ENCODE measurements around the gene ACVR1C.
"Not testable (repeated sequence)": the region's sequence is repeated elsewhere in the genome, so short reads cannot be mapped to it uniquely, and the experiment has no call there.

Gene ACVR1C

GRCh38 chr2:157572725-157573124 lies 55.9 kb downstream of the ACVR1C start:
- DNase-seq: no peak

DNA sequence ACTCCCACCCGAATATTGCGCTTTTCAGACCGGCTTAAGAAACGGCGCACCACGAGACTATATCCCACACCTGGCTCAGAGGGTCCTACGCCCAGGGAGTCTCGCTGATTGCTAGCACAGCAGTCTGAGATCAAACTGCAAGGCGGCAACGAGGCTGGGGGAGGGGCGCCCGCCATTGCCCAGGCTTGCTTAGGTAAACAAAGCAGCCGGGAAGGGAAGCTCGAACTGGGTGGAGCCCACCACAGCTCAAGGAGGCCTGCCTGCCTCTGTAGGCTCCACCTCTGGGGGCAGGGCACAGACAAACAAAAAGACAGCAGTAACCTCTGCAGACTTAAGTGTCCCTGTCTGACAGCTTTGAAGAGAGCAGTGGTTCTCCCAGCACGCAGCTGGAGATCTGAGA lies 62.0 kb downstream of the ACVR1C start:
- not testable (repeated sequence) for DNase-seq

DNA sequence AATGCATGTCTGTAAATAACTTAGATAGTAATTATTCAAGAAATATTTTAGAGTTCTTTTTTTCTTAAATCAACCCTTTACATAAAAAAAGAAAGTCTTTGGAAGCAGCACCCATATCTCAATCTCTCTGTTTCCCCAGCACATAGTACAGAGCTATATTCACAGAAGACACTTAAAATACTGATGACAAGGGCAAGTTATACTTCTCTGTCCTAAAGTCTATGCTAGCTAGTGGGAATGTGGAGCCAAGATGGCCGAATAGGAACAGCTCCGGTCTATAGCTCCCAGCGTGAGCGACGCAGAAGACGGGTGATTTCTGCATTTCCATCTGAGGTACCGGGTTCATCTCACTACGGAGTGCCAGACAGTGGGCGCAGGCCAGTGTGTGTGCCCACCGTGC lies 62.6 kb downstream of the ACVR1C start:
- not testable (repeated sequence) for DNase-seq

DNA sequence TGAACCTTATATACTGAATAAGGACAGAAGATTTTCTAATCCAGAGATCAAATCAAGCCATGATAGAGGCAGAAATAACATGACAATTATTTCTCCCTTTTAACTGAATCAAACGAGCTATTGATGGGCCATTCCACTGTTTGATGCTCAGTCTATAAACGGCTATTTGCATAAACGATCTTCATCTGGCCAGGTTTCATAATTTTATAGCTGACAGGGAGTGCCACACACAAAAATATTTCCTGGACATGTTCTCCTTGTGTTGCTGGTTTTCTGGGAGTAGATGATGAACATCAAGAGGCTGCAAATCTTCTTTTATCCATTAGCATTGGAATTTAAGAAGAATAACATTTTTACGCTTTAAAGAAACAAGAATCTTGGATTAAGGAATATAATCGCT lies 63.1 kb downstream of the ACVR1C start:
- DNase-seq: no peak

DNA sequence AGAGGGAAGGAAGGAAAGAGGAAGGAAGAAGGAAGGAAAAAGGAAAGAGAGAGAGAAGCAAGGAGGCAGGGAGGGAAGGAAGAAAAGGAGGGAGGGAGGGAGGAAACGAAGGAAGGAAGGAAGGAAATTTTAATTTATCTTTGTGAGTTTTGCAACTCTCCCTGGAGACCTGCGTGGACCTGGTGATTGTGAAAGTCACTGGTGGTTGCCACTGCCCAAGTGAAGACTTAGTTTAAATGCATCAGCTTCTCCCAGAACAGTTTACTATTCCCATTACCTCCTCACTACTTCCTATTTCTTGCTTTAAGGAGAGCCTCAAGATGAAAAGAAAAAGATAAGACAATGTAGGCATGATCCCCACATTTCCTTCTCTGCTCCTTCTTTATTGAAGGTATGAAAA lies 68.8 kb downstream of the ACVR1C start:
- DNase-seq: no peak

DNA sequence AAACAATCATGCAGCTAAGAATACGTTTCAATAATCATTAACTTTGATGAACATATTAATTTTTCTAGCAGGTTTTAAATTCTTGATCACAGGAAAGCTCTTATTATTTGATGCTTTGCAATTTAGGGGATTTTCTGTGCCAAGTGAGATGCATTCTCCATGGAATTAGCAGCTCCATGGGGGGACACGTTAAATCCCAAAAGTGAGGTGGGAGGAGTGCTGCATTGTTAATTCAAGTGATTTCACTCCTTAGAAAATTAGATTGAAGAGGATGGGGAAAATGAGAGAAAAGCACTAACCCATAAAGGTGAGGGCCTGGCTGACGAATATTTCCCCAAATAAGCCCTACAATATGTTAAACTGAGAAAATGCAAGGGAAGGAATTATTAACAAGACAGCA lies 69.2 kb downstream of the ACVR1C start:
- no peak for DNase-seq

- DNase-seq: no peak
Measured at GRCh38 chr2:157559061-157559460, 69.6 kb downstream of the ACVR1C start.

DNA sequence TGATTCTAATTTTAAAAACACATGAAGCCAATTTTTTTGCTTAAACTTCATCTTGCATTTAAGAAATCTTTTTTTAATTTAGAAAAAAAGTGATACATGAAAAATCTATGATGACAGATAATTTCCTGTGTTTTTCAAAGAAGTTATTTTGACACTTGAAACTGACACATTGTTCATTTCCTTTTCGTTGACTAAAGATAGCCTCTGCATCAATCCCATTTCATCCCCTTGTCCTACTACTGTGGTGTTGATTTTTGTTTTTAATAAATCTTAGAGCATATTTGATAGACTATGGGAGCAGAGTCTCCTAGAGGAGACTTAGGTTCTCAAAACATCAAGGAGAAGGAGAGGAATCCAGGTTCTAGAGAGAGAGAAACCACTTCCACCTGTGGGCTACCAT lies 70.9 kb downstream of the ACVR1C start:
- no peak for DNase-seq

- DNase-seq: no peak
Measured at GRCh38 chr2:157540102-157540501, 88.6 kb downstream of the ACVR1C start.

DNA sequence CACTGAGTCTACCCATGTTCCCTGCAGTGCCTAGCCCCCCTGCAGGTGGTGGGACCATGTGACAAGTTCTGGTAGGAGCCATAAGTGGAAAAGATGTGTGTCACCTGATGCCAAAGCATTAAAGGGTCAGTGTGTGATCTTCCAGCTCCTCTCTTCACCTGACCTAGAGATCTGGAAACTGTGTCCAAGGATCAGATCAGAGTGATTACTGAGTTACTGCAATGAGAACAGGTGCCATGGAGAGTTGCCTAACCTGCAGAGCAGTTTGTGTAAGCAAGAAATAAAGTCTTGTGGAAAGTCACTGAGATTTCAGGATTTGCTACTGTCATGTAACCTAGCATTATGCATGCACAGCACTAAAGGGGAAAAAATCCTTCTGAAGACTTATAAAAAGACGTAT lies 90.6 kb downstream of the ACVR1C start:
- DNase-seq: no peak

DNA sequence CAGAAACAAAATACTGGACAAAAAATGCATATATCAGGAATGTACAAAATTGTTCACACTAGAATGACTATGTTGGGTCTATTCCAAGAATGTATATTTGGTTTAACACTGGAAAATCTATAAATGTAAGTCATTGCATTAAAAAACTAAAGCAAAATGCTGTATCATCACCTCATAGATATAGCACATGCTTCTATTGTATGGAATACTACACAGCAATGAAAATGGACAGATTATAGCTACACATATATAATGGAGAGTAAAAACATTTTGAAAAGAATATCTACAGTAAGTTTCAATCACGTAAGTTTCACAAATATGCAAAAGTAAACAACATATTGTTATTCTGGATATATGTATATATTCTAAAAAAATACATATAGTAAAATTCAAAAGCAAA lies 91.8 kb downstream of the ACVR1C start:
- no peak for DNase-seq

GRCh38 chr2:157528963-157529751 lies 99.5 kb downstream of the ACVR1C start:
- DNase-seq: no peak

- DNase-seq: no peak
Measured at GRCh38 chr2:157526070-157526469, 102.6 kb downstream of the ACVR1C start.

- no peak for DNase-seq
Measured at GRCh38 chr2:157523270-157524247, 105.1 kb downstream of the ACVR1C start.

- DNase-seq: not testable (repeated sequence)
Measured at GRCh38 chr2:157514966-157515365, 113.7 kb downstream of the ACVR1C start.

- no peak for DNase-seq
Measured at GRCh38 chr2:157509744-157510143, 118.9 kb downstream of the ACVR1C start.

DNA sequence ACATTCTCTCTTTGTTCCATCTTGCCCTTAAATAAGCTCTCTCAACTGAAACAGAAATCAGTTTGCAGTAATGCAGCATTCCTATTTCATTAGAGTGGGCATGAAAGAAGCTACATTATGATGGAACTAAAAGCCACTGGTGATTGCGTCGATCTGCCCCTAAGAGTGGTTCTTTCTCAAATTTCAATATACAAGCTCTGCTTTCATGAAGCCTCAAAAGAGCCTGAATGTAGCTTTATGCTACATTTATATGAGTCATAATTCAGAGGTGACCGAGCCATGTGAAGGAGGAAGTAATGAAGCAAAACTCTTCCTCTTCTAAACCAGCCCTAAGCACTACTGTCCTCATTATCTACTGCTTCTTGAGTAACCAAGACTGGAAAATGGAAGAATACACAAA lies 120.0 kb downstream of the ACVR1C start:
- no peak for DNase-seq

DNA sequence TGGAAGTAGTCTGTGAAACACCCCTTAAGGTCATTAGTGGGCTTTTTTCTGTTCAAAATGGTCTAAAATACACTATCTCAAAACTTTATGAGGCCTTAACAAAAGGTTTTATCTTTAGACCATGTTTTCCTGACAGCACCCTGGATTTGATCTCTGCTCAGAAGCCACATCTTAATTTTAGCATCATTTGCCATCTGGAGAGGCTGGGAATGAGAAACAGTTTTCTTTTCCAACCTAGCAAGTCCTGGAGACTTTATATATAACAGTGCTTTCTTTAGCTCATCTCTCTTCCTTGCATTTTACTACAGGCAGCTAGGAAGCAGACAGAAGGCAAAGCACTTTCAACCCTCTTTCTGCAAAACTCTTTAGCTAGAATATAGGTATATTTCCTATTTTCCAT lies 122.1 kb downstream of the ACVR1C start:
- no peak for DNase-seq

GRCh38 chr2:157504623-157505022 lies 124.0 kb downstream of the ACVR1C start:
- DNase-seq: no peak

DNA sequence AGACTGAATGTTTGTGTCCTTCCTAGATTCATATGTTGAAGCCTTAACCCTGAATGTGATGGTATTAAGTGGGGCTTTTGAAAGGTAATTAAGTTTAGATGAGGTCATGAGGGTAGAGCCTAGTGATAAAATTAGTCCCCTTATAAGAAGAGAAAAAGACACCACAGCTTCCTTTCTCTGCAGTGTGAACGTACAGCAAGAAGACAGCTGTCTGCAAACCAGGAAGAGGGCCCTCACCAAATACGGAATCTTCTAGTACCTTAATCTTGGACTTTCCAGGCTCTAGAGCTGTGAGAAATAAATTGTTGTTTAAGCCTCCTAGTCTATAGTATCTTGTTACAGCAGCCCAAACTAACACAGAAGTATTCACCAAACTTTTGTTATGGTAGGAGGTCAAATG lies 127.6 kb downstream of the ACVR1C start:
- no peak for DNase-seq

- no peak for DNase-seq
Measured at GRCh38 chr2:157500334-157500733, 128.3 kb downstream of the ACVR1C start.

DNA sequence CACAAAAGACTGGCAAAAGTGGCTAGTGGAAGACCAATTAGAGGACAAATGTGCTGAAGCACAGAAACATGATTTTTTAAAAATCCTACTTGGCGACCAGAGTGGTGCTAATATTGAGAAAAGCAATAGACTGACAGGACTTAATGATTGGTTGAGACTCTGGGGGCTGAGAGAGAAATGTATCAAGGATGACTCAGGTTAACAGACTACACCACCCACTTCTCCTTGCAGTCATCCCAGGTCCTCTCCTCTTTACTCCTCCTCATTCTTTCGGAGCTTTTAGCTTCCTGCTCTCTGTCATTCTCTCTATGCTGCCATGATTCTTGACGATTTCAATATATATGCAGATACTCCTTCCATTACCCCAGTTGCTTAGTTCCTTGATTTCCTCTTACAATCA lies 130.2 kb downstream of the ACVR1C start:
- DNase-seq: no peak

DNA sequence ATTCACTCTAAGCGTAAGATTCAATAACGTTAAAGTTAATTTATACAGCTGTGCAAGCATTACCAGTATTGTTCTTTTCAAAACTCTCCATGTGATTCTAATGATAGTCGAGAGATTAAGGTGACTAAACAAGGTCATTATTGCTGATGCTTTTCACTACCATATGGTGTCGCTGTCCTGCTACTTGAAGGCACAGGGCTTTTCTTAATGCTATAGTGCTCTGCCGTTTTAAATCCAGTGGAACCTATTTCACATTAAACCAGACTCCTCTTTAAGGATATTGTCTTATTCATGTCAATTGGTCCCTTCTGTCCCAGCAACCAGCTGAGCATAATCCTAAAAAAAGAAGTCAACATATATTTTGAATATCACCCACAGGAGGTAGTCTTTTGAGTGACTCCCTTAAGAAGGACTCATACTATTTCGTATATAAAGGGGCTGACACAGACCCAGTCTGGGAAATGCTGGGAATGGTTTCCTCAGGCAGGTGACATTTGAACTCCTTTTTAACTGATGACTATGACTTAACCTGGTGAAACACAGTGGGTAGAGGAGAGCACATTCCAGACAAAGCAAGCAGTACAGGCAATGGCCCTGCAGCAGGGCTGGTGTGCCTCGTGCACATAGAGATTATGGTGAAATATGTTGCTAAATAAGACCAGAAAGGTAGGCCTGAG lies 130.9 kb downstream of the ACVR1C start:
- DNase-seq: peak; percentile 2

All from NCI-H1048 (cell line).